WTC11 (cell line): ENCODE measurements around the gene UIMC1. TPM values are rescaled to one million over a fixed set of nuclear protein-coding genes. Genes with fewer than 3 reads are reported as not detected.

Experiments used
- ATAC-seq: fragments of 200-7000 bp; cut with Tn5 transposase; 2 replicates; pipeline ENCODE4 v1.10.0; 2021; ENCODE audit warnings: mild to moderate bottlenecking, moderate library complexity
- CTCF ChIA-PET: fragments of 300-600 bp; sonication (Branson Sonifier 250); formaldehyde crosslinking; loops from one replicate; lab custom pipeline; 2021; ENCODE audit warnings: antibody characterized with exemption; lab: Charles Lee
- POLR2A ChIA-PET: fragments of 350-600 bp; sonication (Branson Sonifier 250); formaldehyde crosslinking; loops from one replicate; lab custom pipeline; 2021; ENCODE audit warnings: antibody characterized with exemption; lab: Charles Lee
- DNase-seq: peaks from one replicate; pipeline ENCODE4 v3.0.0; 2021; ENCODE audit warnings: low spot score
- H3K27ac Mint-ChIP-seq: 2 replicates; pipeline ENCODE4 v1.8.0; 2021; ENCODE audit warnings: mixed read lengths
- H3K27me3 Mint-ChIP-seq: 2 replicates; pipeline ENCODE4 v1.8.0; 2021; ENCODE audit warnings: low read depth, mild to moderate bottlenecking, moderate library complexity, mixed read lengths
- H3K36me3 Mint-ChIP-seq: 2 replicates; pipeline ENCODE4 v1.8.0; 2021; ENCODE audit warnings: mixed read lengths
- H3K4me1 Mint-ChIP-seq: 2 replicates; pipeline ENCODE4 v1.8.0; 2022; ENCODE audit warnings: mixed read lengths
- H3K4me3 Mint-ChIP-seq: 2 replicates; pipeline ENCODE4 v1.8.0; 2021; ENCODE audit warnings: mild to moderate bottlenecking, moderate library complexity, mixed read lengths
- H3K9me3 Mint-ChIP-seq: 2 replicates; pipeline ENCODE4 v1.8.0; 2021; ENCODE audit warnings: mixed read lengths
- ATF6 ChIP-seq: sonication (generic); formaldehyde crosslinking; IDR thresholded peaks from 2 replicates; pipeline ENCODE4 v1.8.1; 2023; ENCODE audit warnings: mild to moderate bottlenecking, missing genetic modification reagents
- CREB1 ChIP-seq: sonication (generic); formaldehyde crosslinking; IDR thresholded peaks from 2 replicates; pipeline ENCODE4 v1.8.0; 2023; ENCODE audit warnings: mild to moderate bottlenecking, missing genetic modification reagents
- CREM ChIP-seq: sonication (generic); formaldehyde crosslinking; IDR thresholded peaks from 2 replicates; pipeline ENCODE4 v1.8.1; 2022; ENCODE audit warnings: mild to moderate bottlenecking, missing genetic modification reagents, moderate library complexity
- HMGA2 ChIP-seq: fragments of 250-450 bp; sonication (Bioruptor Pico); IDR thresholded peaks from 2 replicates; pipeline ENCODE4 v1.4.0; 2021; ENCODE audit warnings: mild to moderate bottlenecking, moderate library complexity
- JAZF1 ChIP-seq: fragments of 250-450 bp; sonication (Bioruptor Pico); IDR thresholded peaks from 2 replicates; pipeline ENCODE4 v1.9.0; 2021; ENCODE audit warnings: moderate library complexity, mild to moderate bottlenecking, inconsistent platforms
- NFE2L1 ChIP-seq: sonication (generic); formaldehyde crosslinking; IDR thresholded peaks from 2 replicates; pipeline ENCODE4 v1.8.1; 2023; ENCODE audit warnings: missing genetic modification reagents
- NR1H2 ChIP-seq: sonication (generic); formaldehyde crosslinking; IDR thresholded peaks from 2 replicates; pipeline ENCODE4 v1.9.0; 2021; ENCODE audit warnings: mild to moderate bottlenecking, moderate library complexity, missing genetic modification reagents
- PREB ChIP-seq: sonication (generic); formaldehyde crosslinking; IDR thresholded peaks from 2 replicates; pipeline ENCODE4 v1.8.1; 2022; ENCODE audit warnings: mild to moderate bottlenecking, missing genetic modification reagents, moderate library complexity, borderline replicate concordance
- SOX15 ChIP-seq: fragments of 250-450 bp; sonication (Bioruptor Pico); IDR thresholded peaks from 2 replicates; pipeline ENCODE4 v1.9.0; 2021; ENCODE audit warnings: mild to moderate bottlenecking
- TEAD1 ChIP-seq: sonication (generic); formaldehyde crosslinking; IDR thresholded peaks from 2 replicates; pipeline ENCODE4 v1.8.0; 2022; ENCODE audit warnings: mild to moderate bottlenecking, missing genetic modification reagents
- USF2 ChIP-seq: sonication (generic); formaldehyde crosslinking; IDR thresholded peaks from 2 replicates; pipeline ENCODE4 v1.8.1; 2023; ENCODE audit warnings: mild to moderate bottlenecking, missing genetic modification reagents, moderate library complexity
- ZNF121 ChIP-seq: sonication (generic); formaldehyde crosslinking; IDR thresholded peaks from 2 replicates; pipeline ENCODE4 v1.8.0; 2023; ENCODE audit warnings: missing genetic modification reagents
- ZNF317 ChIP-seq: sonication (generic); formaldehyde crosslinking; IDR thresholded peaks from 2 replicates; pipeline ENCODE4 v1.8.1; 2023; ENCODE audit warnings: low read depth, mild to moderate bottlenecking, moderate library complexity, missing genetic modification reagents, borderline replicate concordance
- total RNA-seq: library from RNA; stranded (reverse); gene quantifications from 3 replicates; pipeline ENCODE4 v1.2.3, GENCODE V29; 2021
- TF ChIP-seq, protein P1 (sequence below): sonication (generic); formaldehyde crosslinking; IDR thresholded peaks from 2 replicates; pipeline ENCODE4 v1.8.0; 2023; ENCODE audit warnings: missing genetic modification reagents
- TF ChIP-seq, protein P2 (sequence below): sonication (generic); formaldehyde crosslinking; IDR thresholded peaks from 2 replicates; pipeline ENCODE4 v1.8.1; 2022; ENCODE audit warnings: low read depth, mild to moderate bottlenecking, moderate library complexity, missing genetic modification reagents, borderline replicate concordance
- TF ChIP-seq, protein P3 (sequence below): sonication (generic); formaldehyde crosslinking; IDR thresholded peaks from 2 replicates; pipeline ENCODE4 v1.8.0; 2022; ENCODE audit warnings: mild to moderate bottlenecking, missing genetic modification reagents

The UIMC1 gene
- total RNA-seq, 1 experiment from 2014 or later, result 48.0 TPM

GRCh38 chr5:176862330-176862995 lies 144.1 kb downstream of the UIMC1 start:
- TF ChIP-seq USF2, result peak; percentile 59; the same call in 1 of the 2 replicates
- TF ChIP-seq, protein P1, sequence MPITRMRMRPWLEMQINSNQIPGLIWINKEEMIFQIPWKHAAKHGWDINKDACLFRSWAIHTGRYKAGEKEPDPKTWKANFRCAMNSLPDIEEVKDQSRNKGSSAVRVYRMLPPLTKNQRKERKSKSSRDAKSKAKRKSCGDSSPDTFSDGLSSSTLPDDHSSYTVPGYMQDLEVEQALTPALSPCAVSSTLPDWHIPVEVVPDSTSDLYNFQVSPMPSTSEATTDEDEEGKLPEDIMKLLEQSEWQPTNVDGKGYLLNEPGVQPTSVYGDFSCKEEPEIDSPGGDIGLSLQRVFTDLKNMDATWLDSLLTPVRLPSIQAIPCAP (CRISPR knock-in tag), result no peak
- ATAC-seq (no peak), DNase-seq (no peak)
- Mint-ChIP-seq H3K4me3 (0 out of 2 replicates have a peak overlapping the region, but pooled peaks have one; percentile 14), H3K27ac (no peak overlapping the region), H3K9me3 (no peaks in the 10 kb centered on the region), H3K4me1 (peaks cover 28% of the 10 kb centered on the region), H3K36me3 (no peaks in the 10 kb centered on the region), H3K27me3 (no peaks in the 10 kb centered on the region; the same call in 1 of the 2 replicates)
- POLR2A ChIA-PET, result no interaction called here
- CTCF ChIA-PET, result interaction anchor here (1.4 to 2.9 kb wide), 2 partner anchors 12 to 202 kb away, joined by 4 to 23 read pairs; no protein-coding TSS in a partner anchor

- Mint-ChIP-seq H3K4me3 (no peak overlapping the region), H3K4me1 (peaks cover 17% of the 10 kb centered on the region), H3K27ac (no peak overlapping the region), H3K9me3 (no peaks in the 10 kb centered on the region), H3K36me3 (no peaks in the 10 kb centered on the region), H3K27me3 (no peaks in the 10 kb centered on the region; the same call in 1 of the 2 replicates)
- ChIA-PET POLR2A (no interaction called here), CTCF (interaction anchor here (1.2 kb wide), 1 partner anchor 201 kb away, joined by 3 read pairs; no protein-coding TSS in a partner anchor)
- ATAC-seq (no peak), DNase-seq (no peak)
- TF ChIP-seq HMGA2 (CRISPR knock-in tag) (no peak), ZNF317 (CRISPR knock-in tag) (no peak), JAZF1 (CRISPR knock-in tag) (no peak), SOX15 (CRISPR knock-in tag) (no peak)
Measured at GRCh38 chr5:176861276-176861675, 145.3 kb downstream of the UIMC1 start.

DNA sequence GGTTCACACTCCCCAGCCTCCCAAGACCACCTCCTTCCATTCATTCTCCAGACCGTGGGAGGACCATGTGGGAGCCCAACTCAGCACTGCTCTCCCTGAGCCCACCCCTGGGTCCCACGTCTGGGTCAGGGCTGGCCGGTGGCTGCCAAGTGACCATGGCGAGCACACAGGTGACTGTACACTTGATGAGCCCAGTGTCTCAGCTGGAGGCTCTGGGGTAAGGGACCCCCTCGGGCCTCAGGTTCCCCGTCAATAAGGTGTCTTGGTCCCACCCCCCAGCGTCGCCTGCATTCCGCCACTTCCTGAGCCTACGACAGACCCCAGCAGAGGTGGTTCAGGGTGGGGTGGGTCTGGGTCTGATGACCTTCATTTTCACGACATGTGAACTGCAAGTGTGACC lies 146.2 kb downstream of the UIMC1 start:
- Mint-ChIP-seq H3K36me3 (no peaks in the 10 kb centered on the region), H3K27me3 (no peaks in the 10 kb centered on the region), H3K27ac (peak overlapping the region; percentile 74; the same call in 1 of the 2 replicates), H3K4me3 (no peak overlapping the region), H3K9me3 (no peaks in the 10 kb centered on the region), H3K4me1 (peaks cover 14% of the 10 kb centered on the region)
- ATAC-seq, result no peak
- TF ChIP-seq NFE2L1 (CRISPR knock-in tag), result no peak
- no peak for DNase-seq
- CTCF ChIA-PET, result interaction anchor here (1.2 to 1.5 kb wide), 2 partner anchors 200 kb away, joined by 3 to 5 read pairs; no protein-coding TSS in a partner anchor
- POLR2A ChIA-PET, result no interaction called here

GRCh38 chr5:176859916-176860315 lies 146.7 kb downstream of the UIMC1 start:
- Mint-ChIP-seq H3K4me1 (peaks cover 14% of the 10 kb centered on the region), H3K9me3 (no peaks in the 10 kb centered on the region), H3K27me3 (no peaks in the 10 kb centered on the region), H3K4me3 (no peak overlapping the region), H3K36me3 (no peaks in the 10 kb centered on the region), H3K27ac (no peak overlapping the region)
- DNase-seq (no peak), ATAC-seq (no peak)
- CTCF ChIA-PET, result interaction anchor here (1.5 kb wide), 1 partner anchor 199 kb away, joined by 5 read pairs; no protein-coding TSS in a partner anchor
- POLR2A ChIA-PET, result no interaction called here
- TF ChIP-seq NR1H2 (CRISPR knock-in tag) (no peak), ATF6 (CRISPR knock-in tag) (no peak), CREM (CRISPR knock-in tag) (no peak), PREB (CRISPR knock-in tag) (no peak), ZNF121 (CRISPR knock-in tag) (no peak), TEAD1 (CRISPR knock-in tag) (no peak), CREB1 (CRISPR knock-in tag) (no peak)
- TF ChIP-seq, protein P2, sequence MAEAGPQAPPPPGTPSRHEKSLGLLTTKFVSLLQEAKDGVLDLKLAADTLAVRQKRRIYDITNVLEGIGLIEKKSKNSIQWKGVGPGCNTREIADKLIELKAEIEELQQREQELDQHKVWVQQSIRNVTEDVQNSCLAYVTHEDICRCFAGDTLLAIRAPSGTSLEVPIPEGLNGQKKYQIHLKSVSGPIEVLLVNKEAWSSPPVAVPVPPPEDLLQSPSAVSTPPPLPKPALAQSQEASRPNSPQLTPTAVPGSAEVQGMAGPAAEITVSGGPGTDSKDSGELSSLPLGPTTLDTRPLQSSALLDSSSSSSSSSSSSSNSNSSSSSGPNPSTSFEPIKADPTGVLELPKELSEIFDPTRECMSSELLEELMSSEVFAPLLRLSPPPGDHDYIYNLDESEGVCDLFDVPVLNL (CRISPR knock-in tag), result no peak
- TF ChIP-seq, protein P3, sequence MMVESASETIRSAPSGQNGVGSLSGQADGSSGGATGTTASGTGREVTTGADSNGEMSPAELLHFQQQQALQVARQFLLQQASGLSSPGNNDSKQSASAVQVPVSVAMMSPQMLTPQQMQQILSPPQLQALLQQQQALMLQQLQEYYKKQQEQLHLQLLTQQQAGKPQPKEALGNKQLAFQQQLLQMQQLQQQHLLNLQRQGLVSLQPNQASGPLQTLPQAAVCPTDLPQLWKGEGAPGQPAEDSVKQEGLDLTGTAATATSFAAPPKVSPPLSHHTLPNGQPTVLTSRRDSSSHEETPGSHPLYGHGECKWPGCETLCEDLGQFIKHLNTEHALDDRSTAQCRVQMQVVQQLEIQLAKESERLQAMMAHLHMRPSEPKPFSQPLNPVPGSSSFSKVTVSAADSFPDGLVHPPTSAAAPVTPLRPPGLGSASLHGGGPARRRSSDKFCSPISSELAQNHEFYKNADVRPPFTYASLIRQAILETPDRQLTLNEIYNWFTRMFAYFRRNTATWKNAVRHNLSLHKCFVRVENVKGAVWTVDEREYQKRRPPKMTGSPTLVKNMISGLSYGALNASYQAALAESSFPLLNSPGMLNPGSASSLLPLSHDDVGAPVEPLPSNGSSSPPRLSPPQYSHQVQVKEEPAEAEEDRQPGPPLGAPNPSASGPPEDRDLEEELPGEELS (CRISPR knock-in tag), result no peak
